B cell (primary cell): ENCODE data around the gene SUPT20HL1. TPM values are rescaled to one million over a fixed set of nuclear protein-coding genes. Genes with fewer than 3 reads are reported as not detected.
"Not testable (repeated sequence)": the region's sequence is repeated elsewhere in the genome, so short reads cannot be mapped to it uniquely, and the experiment has no call there.

Experiments used
- ATAC-seq: fragments of 200-7000 bp; cut with Tn5 transposase; one replicate; pipeline ENCODE4 v1.10.0; 2021; ENCODE audit warnings: low read depth, mild to moderate bottlenecking, moderate number of reproducible peaks, moderate library complexity
- CTCF ChIA-PET: fragments of 350-600 bp; sonication (Branson Sonifier 250); formaldehyde crosslinking; loops from one replicate; lab custom pipeline; 2021; ENCODE audit warnings: antibody characterized with exemption, inconsistent platforms; lab: Charles Lee
- POLR2A ChIA-PET: fragments of 350-600 bp; sonication (Branson Sonifier 250); formaldehyde crosslinking; loops from one replicate; lab custom pipeline; 2021; ENCODE audit warnings: antibody characterized with exemption; lab: Charles Lee
- DNase-seq: peaks from one replicate; pipeline ENCODE4 v3.0.0; 2013
- H2AFZ ChIP-seq: 2 replicates; pipeline ENCODE4 v1.6.1; 2012; ENCODE audit warnings: mild to moderate bottlenecking, low read depth, low read length; ENCODE audit not compliant: insufficient read depth, poor library complexity, severe bottlenecking
- H3K27ac ChIP-seq, 2 donors: 1 replicate in 1 of 2; 2 replicates in 1 of 2; pipeline ENCODE4 v1.5.1; 2012 to 2013; ENCODE audit warnings: low read length in 2 of 2, mild to moderate bottlenecking in 2 of 2, moderate library complexity in 1 of 2
- H3K27me3 ChIP-seq, 4 experiments: fragments of 200-600 bp in 1 of 4; sonication (generic) in 1 of 4; replicated peaks in 1 of 4; 1 replicate in 2 of 4; 2 replicates in 2 of 4; pipeline versions ENCODE4 v1.6.1 to v1.7.0; 2013 to 2016; ENCODE audit warnings: low read length in 3 of 4, mild to moderate bottlenecking in 2 of 4, mixed read lengths in 1 of 4, moderate library complexity in 1 of 4; ENCODE audit not compliant: insufficient read depth in 4 of 4, control insufficient read depth in 3 of 4; ENCODE audit errors: control extremely low read depth in 1 of 4
- H3K36me3 ChIP-seq, 2 experiments: replicated peaks in 1 of 2; 1 replicate in 1 of 2; 2 replicates in 1 of 2; pipeline versions ENCODE4 v1.6.1 to v1.7.1; 2013; ENCODE audit warnings: low read length in 1 of 2; ENCODE audit not compliant: insufficient read depth in 2 of 2, control insufficient read depth in 1 of 2; ENCODE audit errors: control extremely low read depth in 1 of 2, extremely low read depth in 1 of 2
- H3K4me1 ChIP-seq, 2 donors: fragments of 200-600 bp in 1 of 2; sonication (generic) in 1 of 2; 1 replicate in 1 of 2; 2 replicates in 1 of 2; pipeline versions ENCODE4 v1.5.1 to v1.6.1; 2013 to 2017; ENCODE audit warnings: low read length in 2 of 2; ENCODE audit not compliant: control insufficient read depth in 2 of 2, insufficient read depth in 2 of 2
- H3K4me2 ChIP-seq: replicated peaks from 2 replicates; pipeline ENCODE3; 2012; ENCODE audit warnings: mild to moderate bottlenecking, low read depth, low read length; ENCODE audit not compliant: poor library complexity, severe bottlenecking
- H3K4me3 ChIP-seq, 5 experiments: fragments of 200-600 bp in 1 of 5; sonication (generic) in 1 of 5; 1 replicate in 3 of 5; 2 replicates in 2 of 5; pipeline versions ENCODE4 v1.5.1 to v1.7.0; 2011 to 2016; ENCODE audit warnings: low read length in 4 of 5, mild to moderate bottlenecking in 4 of 5, low read depth in 2 of 5, control low read depth in 1 of 5, moderate library complexity in 1 of 5; ENCODE audit not compliant: insufficient read depth in 1 of 5; ENCODE audit errors: control extremely low read depth in 1 of 5, extremely low read depth in 1 of 5
- H3K79me2 ChIP-seq: fragments of 200-600 bp; sonication (generic); one replicate; pipeline ENCODE4 v1.6.0; 2016; ENCODE audit warnings: low read length; ENCODE audit not compliant: control insufficient read depth, insufficient read depth
- H3K9ac ChIP-seq: fragments of 200-600 bp; sonication (generic); 2 replicates; pipeline ENCODE4 v1.6.1; 2017; ENCODE audit warnings: mild to moderate bottlenecking, low read length, moderate library complexity
- H3K9me3 ChIP-seq, 3 donors: one replicate each; pipeline versions ENCODE4 v1.6.1 to v1.7.1; 2013; ENCODE audit warnings: low read length in 2 of 3; ENCODE audit not compliant: control insufficient read depth in 2 of 3, insufficient read depth in 1 of 3; ENCODE audit errors: control extremely low read depth in 1 of 3
- H4K20me1 ChIP-seq: 2 replicates; pipeline ENCODE4 v1.6.0; 2012; ENCODE audit warnings: mild to moderate bottlenecking, low read length; ENCODE audit not compliant: insufficient read depth, control insufficient read depth, poor library complexity, severe bottlenecking
- H3K27ac Mint-ChIP-seq: one replicate; pipeline ENCODE4 v1.8.0; 2021; ENCODE audit warnings: mixed read lengths
- H3K27me3 Mint-ChIP-seq: one replicate; pipeline ENCODE4 v1.8.0; 2021; ENCODE audit warnings: mixed read lengths
- H3K4me1 Mint-ChIP-seq: one replicate; pipeline ENCODE4 v1.8.0; 2021; ENCODE audit warnings: mixed read lengths
- H3K4me3 Mint-ChIP-seq: one replicate; pipeline ENCODE4 v1.8.0; 2021; ENCODE audit warnings: mixed read lengths
- H3K9me3 Mint-ChIP-seq: one replicate; pipeline ENCODE4 v1.8.0; 2022; ENCODE audit warnings: mixed read lengths; ENCODE audit not compliant: insufficient read depth
- CTCF ChIP-seq: fragments of 200-600 bp; IDR thresholded peaks from one replicate; pipeline ENCODE4 v1.8.0; 2022; ENCODE audit warnings: antibody characterized with exemption, mild to moderate bottlenecking
- EZH2 ChIP-seq: IDR thresholded peaks from 2 replicates; pipeline ENCODE4 v1.6.1; 2012; ENCODE audit warnings: borderline replicate concordance, low read depth, mild to moderate bottlenecking, moderate library complexity, low read length; ENCODE audit not compliant: insufficient read depth, poor library complexity, severe bottlenecking
- WGBS: methylation state at CpG from one replicate; pipeline ENCODE4 v1.1.5; 2013; ENCODE audit warnings: missing lambda C conversion rate; ENCODE audit not compliant: insufficient coverage; 5-methylcytosine and 5-hydroxymethylcytosine counted together
- intact Hi-C: fragments of 100-400 bp; cut with micrococcal nuclease; formaldehyde crosslinking; loops from one replicate; pipeline ENCODE4 v1.10.0; 2022
- polyA plus RNA-seq: library from polyadenylated mRNA; depleted of rRNA; stranded (reverse); fragments of >200 nt; gene quantifications from 2 replicates; pipeline ENCODE4 v1.2.3, GENCODE V29; 2012
- total RNA-seq, 2 donors: library from RNA; stranded (reverse); fragments of 120-200 nt in 1 of 2; gene quantifications; 1 replicate in 1 of 2; 2 replicates in 1 of 2; pipeline versions ENCODE4 v1.2.3 to v1.2.4, GENCODE V29; 2013 to 2022

SUPT20HL1 gene
- total and polyA plus RNA-seq, 2 donors (not counting 1 experiment from before 2014, with no cell fraction given): not detected

- POLR2A ChIA-PET: no interaction called here
- H3K27me3 Mint-ChIP-seq: no peaks in the 10 kb centered on the region
Observed at GRCh38 chrX:24355095-24355494, 5.3 kb upstream of the SUPT20HL1 start.

GRCh38 chrX:24357106-24357505, 3.3 kb upstream of the SUPT20HL1 start:
- no peaks in the 10 kb centered on the region for H3K36me3 ChIP-seq
- no peak overlapping the region for H3K27ac ChIP-seq
- H3K4me1 ChIP-seq: no peaks in the 10 kb centered on the region
- ATAC-seq (no peak), DNase-seq (no peak)
- H3K4me3 ChIP-seq: no peak overlapping the region
- intact Hi-C loops: no loop called here
- Mint-ChIP-seq H3K4me3 (no peak overlapping the region), H3K4me1 (no peaks in the 10 kb centered on the region), H3K27me3 (no peaks in the 10 kb centered on the region), H3K27ac (no peak overlapping the region), H3K9me3 (no peaks in the 10 kb centered on the region)
- no peak overlapping the region for H3K4me2 ChIP-seq
- H3K9me3 ChIP-seq: no peaks in the 10 kb centered on the region
- TF ChIP-seq CTCF (no peak), EZH2 (no peak)
- H3K79me2 ChIP-seq: no peaks in the 10 kb centered on the region
- H3K9ac ChIP-seq: no peak overlapping the region
- H4K20me1 ChIP-seq: no peaks in the 10 kb centered on the region
- no peak overlapping the region for H2AFZ ChIP-seq
- POLR2A ChIA-PET: no interaction called here
- CTCF ChIA-PET: no interaction called here
- no peaks in the 10 kb centered on the region for H3K27me3 ChIP-seq

More at GRCh38 chrX:24355095-24355494, 5.3 kb upstream of the SUPT20HL1 start:
- Mint-ChIP-seq H3K4me1 (no peaks in the 10 kb centered on the region), H3K9me3 (no peaks in the 10 kb centered on the region), H3K4me3 (no peak overlapping the region), H3K27ac (no peak overlapping the region)
- CTCF ChIA-PET: no interaction called here
- H3K9me3 ChIP-seq: no peaks in the 10 kb centered on the region
- no peak overlapping the region for H3K9ac ChIP-seq
- no peak overlapping the region for H2AFZ ChIP-seq
- no peaks in the 10 kb centered on the region for H3K79me2 ChIP-seq
- ATAC-seq (no peak), DNase-seq (no peak)
- no peaks in the 10 kb centered on the region for H3K36me3 ChIP-seq
- no peak overlapping the region for H3K4me3 ChIP-seq
- H4K20me1 ChIP-seq: no peaks in the 10 kb centered on the region
- H3K27me3 ChIP-seq: no peaks in the 10 kb centered on the region
- intact Hi-C loops: no loop called here
- WGBS: 100% methylated on average over 5 of the region's 8 CpGs
- no peak overlapping the region for H3K27ac ChIP-seq
- no peak for TF ChIP-seq EZH2
- no peaks in the 10 kb centered on the region for H3K4me1 ChIP-seq
- no peak overlapping the region for H3K4me2 ChIP-seq

GRCh38 chrX:24362089-24362745, 1.8 kb downstream of the SUPT20HL1 start:
- H3K4me1 Mint-ChIP-seq, POLR2A ChIA-PET, CTCF ChIA-PET: not testable (repeated sequence)

More at GRCh38 chrX:24362089-24362745, 1.8 kb downstream of the SUPT20HL1 start:
- H3K27ac Mint-ChIP-seq, H3K27me3 ChIP-seq, DNase-seq, ATAC-seq, intact Hi-C loops, H4K20me1 ChIP-seq, H3K9me3 ChIP-seq, H3K4me1 ChIP-seq, H3K4me3 ChIP-seq, H3K4me2 ChIP-seq, H3K79me2 ChIP-seq, H3K4me3 Mint-ChIP-seq, H2AFZ ChIP-seq, H3K36me3 ChIP-seq, H3K27me3 Mint-ChIP-seq, H3K9ac ChIP-seq, H3K9me3 Mint-ChIP-seq, H3K27ac ChIP-seq: not testable (repeated sequence)
- WGBS: 98% methylated on average over 14 of the region's 41 CpGs
